ENCODE data around the gene RNF220. TPM values are rescaled to one million over a fixed set of nuclear protein-coding genes. Genes with fewer than 3 reads are reported as not detected.

RNF220 gene
- polyA plus RNA-seq, 1 donor: 59.6 TPM

DNA sequence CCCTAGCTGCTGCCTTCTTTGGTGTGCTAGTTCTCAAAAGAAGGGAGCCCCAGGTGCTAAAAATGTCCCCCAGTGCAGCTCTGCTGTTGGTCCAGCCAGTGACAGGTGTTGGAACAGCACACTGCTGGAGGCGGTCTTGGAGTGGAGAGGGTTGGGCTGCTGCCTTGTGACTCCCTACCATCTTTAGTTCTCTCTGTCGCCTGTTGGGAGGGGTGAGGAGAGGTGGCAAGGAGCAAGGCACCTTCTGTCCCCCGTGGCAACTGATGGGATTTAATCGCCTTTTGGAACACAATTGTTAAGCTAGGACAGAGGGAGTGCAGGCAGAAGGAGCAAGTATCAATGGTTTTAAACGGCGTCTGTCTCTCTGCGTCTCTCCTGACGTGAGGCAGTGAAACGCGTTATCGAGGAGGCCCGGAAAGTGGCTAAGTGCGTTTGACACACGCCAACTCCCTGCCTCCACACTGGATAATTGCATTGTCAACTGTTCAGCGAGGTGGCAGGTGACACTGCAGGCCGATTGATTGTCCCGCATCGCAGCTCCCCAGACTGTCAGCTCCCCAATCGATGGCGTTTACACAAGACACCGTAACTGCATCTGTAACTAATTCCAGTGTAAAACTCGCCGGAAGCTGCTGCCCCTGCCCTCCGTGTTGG, 235.3 kb downstream of the RNF220 start:
- no peak for DNase-seq

DNA sequence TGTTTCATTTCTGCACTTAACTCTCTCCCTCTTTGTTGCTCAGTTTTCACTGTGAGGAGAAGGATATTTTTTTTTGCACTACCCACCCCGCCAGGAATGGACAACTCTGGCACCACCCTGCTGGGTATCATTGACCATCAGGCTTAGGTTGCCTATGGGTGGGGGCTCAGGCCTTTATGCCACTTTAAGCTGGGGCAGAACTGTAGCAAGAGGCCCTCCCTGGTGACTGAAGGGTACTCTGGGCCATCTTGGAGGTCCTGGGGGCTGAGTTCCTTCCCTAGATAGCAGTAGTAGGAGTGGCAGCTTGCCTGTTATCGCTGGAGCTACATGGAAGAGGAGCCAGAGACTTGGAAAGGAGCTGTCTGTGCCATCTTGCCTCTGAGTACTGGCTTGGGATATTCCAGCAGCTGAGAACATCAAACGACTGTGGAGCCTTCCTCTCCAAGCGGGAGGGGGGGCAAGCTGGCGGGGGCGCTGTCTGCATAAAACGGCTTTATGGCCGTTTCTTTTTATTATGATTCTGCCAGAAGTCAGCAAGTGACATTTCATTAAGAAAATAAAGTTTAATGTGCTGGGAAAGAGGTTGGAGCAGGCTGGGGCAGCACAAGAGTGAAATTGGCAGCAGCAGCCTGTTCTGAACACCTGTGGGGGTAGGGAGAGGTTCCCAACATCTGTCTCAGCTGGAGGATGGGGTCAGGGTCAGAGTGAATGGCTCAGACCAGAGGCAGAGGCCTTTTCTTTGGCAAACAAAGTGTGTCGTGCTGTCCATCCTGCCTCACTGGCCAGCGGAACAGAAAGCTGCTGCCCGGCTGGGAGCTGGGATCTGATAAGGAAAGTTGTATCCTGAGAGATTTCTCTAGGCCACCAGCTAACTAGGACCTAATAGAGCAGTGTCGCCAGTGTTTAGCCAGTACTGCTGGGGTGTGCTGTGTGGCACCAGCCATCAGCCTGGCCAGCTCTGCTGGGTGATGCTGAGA, 236.4 kb downstream of the RNF220 start:
- DNase-seq: no peak

DNA sequence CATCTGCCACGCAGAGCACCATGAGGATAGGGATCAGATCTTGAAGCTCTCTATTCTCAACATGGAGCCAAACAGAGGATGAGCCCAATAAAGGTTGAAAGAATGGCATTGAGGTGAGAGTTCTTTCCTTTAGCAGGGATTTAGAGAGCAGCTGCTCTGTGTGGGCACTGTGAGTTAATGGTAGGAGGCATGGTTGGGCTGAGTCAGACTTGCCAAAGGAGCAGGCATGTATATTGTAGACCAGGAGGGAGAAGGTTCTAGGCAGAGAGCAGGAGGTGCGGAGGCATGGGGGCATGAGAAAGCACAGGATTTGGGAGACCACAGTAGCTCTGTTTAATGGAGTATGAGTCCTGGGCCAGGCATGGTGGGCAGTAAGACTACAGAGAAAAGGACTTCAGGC, 237.2 kb downstream of the RNF220 start:
- DNase-seq: no peak

DNA sequence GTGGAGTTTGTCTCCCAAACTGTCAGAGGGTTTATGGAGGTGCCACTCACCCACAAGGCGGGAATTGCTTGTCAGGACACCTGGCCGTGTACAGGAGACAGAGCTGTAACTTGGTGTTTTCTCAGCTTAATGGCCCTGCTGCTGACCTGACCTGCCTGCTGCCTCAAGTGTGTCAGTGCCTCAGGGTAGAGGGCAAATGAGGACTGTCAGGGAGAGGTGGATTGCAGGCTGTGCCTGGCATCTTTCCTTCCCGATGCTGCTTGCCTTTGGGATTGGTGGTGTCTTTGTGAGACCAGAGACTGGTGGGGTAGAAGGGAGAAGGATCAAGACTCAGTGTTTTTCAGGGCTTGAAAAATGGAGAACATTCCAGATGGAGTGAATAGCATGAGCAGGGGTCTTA, 237.9 kb downstream of the RNF220 start:
- DNase-seq: no peak

DNA sequence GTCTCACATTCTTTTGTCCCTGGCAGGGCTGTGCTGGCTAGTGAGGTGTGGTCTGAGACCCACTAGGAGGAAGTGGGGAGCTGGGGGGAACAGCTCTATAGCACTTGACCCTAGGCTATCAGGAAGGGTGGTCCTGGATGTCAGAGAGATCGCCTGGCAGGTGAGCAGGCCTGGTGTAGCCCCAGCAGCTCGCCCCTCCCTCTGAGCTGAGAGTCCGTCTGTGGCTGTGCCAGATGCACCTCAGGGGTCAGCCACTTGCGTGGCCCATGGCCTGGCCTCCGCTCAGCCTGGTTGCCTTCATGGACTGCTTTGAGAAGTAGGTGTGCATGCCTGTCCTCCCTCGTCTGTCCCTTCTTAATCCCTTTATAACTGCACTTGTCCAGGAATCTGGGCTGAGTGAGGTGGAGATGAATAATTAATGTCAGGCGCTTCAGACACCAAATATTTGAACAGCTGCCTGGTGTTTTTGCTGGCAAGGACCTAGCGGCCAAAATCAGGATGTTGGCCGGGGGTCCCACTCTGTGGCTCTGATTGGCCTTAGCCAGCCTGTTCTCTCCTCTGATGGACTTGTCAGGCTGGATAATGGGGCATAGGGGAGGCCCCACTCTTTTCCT, 238.8 kb downstream of the RNF220 start:
- DNase-seq: no peak

DNA sequence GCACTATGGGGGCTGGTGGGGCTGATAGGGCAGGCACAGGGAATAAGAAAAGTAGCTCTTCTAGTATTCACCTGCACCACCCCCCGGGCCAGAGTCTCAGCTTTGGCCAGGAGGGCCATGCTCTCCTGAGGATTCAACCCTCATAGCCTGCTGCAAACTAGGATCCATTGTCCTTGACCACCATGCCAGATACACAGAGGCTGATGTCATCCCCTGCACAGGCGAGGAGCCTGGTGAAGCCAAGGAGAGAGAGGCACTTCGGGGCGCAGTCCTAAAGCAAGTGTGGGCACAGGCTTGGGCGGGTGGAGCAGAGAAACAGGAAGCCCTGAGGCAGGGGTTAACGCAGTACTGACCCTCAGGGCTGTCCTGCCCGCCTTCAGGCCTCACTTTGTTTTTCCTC, 239.8 kb downstream of the RNF220 start:
- DNase-seq: no peak

DNA sequence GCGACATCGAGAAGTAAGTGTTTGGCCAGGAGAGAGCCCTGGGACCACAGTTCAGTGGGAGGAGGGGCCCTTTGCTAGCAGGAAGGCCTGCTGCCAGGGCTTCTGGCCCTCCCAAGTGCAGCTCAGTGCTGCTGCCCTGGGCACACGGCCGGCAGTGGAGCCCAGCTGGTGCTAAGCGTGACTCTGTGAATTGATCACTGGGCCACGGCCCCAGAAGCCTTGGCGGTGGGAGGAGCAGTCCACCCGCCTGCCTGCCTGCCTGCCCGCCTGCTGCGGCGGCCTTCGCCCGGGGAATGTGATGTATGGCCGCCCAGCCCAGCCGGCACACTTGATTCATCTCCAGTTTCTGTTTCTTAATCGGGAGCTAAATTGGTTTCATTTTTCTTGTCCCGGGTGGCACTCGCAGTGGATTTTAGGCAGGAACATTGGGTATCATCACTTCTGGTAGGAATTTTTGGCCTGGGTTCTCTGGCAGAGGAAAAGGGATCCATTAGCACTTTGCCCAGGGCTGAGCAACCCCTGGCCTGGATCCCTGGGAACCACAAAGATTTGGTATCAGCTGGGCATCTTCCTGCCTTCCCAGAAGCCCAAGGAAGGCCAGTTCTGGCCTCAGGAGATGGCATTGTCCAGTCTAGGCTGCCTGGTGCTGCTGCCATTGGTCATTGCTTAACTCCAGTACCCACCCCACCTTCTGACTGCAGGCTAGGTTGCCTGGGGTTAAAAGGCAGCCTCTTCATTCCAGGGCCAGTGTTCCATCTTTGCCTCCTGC, 240.6 kb downstream of the RNF220 start:
- DNase-seq: peak; percentile 63

DNA sequence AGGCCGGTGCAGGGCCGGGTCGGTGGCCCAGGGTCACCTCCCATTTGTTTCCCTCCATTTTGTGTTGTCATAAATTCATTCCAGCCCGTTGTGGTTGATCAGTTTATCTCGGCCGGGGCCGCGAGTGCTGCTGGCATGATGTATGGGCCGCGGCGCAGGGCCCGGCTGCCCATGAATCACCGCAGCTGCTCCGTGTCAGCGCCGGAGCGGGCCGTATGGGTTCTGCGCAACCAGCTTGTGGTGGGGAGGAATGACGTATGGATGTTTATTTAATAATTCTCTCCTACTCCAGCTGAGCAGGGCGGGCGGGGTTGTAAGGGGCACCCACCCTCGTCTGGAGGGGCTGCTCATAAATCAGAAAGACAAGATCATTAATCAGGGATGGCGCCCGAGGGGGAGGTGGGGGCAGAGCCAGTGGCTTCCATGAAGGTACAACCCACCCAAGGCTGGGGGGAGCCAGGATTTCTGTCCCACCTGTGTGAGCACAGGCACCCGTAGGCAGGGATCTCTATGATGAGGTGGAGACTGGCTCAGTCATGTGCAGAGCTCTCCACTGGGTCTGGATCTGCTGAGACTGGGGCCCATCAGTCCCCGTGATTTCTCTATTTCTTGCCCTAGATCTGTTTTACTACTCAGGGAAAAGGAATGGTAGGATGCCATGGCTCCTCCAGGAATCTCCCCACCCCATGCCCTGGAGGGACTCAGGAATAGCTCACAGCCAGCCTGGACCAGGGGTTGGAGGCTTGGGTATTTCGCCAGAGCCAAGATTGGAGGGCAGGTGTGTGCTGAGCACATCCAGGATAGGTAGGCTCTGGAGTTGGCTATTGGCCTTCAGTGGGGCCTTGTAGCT, 241.4 kb downstream of the RNF220 start:
- no peak for DNase-seq

DNA sequence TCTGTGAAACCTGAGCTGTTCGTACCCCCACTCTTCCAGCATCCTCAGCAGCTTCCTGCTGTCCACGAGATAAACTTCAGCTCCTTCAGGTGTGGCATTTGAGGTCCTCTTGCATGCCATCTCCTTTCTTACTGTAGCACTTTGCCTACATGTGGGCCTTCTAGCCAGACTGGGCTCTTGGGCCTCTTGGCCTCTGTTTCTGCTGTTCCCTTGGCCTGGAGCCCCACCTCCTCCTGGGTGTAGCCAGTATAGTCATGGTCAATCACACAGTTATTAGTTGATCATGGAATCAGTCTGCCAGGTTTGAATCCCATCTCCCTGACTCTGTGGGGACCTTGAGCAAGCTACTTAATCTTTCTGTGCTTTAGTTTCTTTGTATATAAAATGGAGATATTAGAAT, 242.8 kb downstream of the RNF220 start:
- DNase-seq: no peak

DNA sequence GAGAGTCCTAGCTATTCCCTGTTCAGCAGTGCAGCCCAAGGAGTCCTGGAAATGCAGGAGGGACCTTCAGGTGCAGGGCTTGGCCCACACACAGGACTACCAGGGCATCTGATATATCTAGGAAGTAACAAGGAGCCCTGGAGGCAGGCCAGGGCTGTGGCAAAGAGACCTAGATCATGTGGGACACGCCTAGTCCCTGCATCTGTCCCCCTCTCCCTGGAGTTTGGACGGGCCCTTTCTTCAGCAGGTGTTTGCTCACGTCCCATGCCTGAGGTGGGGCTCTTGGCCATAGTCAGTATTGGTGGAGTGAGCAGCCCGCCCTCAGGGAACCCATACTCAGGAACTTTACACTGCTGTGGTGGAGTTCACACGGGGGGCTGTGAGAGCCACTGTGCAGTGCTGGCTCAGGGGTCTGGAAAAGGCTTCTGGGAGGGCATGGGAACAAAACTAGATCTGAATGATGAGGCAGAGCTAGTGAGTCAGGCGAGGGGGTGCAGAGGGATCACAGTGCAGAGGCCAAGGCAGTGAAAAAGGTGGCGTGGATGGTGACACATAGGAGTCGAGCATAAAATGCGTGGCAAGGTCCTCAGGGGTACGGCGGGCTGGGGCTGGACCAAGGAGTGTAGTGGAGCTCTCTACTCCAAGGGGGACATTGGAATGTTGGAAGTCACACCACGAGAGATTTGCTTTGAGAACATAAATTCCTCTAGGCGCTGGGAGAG, 243.6 kb downstream of the RNF220 start:
- DNase-seq: no peak

DNA sequence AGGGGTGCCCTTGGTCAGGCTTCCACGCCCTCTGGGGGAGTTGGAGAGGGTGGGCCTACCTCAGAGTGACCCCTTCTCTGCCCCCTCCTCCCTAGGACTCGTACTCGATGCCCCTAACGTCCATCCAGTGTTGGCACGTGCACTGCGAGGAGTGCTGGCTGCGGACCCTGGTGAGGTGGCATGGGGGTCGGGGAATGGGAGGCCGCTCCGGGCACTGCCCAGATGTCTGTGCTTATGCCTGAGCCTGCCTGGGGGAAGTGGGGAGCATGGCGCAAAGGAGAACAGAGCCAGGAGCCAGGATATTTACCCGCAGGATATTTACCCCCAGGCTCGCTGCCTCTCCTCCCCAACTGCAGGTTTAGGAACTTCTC, 244.7 kb downstream of the RNF220 start:
- no peak for DNase-seq

DNA sequence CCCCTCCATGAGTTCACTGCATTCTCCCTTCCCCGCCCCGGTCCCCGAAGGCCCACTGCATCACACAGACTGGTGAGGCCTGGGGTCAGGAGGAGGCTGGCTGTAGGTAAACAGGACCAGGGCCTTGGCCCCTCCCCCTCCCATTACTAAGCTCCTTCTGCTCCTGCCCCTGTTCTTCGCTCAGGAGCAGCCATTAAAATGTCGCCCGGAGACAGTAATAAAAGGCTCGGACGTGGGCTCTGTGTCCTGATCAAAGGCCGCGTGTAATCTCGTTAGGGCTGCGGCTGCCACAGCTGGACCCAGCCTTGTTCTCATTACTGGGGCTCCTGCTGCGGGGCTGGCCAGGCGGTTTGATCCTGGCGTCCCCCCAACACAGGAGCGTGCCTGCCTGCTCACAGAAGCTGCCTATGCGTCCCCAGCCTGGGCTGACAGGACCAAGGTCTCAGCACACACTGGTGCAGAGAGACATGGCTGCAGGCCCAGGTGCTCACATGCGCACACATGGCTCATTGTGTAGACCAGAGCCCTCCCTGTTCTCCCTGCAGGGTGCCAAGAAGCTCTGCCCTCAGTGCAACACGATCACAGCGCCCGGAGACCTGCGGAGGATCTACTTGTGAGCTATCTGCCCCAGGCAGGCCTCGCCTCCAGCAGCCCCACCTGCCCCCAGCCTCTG, 245.2 kb downstream of the RNF220 start:
- no peak for DNase-seq

DNA sequence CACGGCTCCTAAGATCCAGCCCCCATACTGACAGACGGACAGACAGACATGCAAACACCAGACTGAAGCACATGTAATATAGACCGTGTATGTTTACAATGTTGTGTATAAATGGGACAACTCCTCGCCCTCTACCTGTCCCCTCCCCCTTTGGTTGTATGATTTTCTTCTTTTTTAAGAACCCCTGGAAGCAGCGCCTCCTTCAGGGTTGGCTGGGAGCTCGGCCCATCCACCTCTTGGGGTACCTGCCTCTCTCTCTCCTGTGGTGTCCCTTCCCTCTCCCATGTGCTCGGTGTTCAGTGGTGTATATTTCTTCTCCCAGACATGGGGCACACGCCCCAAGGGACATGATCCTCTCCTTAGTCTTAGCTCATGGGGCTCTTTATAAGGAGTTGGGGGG, 246.0 kb downstream of the RNF220 start:
- no peak for DNase-seq

DNA sequence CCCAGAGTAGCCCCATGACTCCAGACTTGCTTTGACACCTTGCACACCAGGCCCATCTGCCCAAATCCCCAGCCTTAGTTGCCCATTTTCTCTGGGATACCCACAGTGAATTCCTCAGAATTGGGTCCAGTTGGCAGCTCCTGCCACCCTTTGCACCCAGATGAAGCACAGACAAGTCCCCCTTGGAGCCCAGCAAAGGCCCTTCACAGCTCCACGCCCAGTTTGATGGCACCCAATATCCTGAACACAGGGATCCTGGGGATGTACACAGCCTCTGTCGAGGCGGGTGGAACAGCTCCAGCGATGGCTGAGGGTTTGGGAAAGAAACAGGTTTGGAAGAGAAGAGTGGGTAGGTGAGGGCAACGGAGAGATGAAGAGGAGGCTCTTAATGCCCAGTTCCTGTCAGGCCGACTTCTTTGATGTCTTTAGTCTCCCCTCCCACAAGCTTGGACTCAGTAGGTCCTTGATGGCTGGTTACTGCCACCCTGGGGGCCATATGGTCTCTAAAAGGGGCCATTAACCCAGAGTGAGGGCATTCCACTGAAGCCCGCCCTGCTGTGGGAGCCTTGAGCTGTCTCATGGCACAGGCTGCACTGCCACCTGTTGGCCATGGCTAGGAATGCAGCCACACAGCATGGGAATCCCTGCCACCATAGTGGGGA, 247.5 kb downstream of the RNF220 start:
- DNase-seq: peak; percentile 68

DNA sequence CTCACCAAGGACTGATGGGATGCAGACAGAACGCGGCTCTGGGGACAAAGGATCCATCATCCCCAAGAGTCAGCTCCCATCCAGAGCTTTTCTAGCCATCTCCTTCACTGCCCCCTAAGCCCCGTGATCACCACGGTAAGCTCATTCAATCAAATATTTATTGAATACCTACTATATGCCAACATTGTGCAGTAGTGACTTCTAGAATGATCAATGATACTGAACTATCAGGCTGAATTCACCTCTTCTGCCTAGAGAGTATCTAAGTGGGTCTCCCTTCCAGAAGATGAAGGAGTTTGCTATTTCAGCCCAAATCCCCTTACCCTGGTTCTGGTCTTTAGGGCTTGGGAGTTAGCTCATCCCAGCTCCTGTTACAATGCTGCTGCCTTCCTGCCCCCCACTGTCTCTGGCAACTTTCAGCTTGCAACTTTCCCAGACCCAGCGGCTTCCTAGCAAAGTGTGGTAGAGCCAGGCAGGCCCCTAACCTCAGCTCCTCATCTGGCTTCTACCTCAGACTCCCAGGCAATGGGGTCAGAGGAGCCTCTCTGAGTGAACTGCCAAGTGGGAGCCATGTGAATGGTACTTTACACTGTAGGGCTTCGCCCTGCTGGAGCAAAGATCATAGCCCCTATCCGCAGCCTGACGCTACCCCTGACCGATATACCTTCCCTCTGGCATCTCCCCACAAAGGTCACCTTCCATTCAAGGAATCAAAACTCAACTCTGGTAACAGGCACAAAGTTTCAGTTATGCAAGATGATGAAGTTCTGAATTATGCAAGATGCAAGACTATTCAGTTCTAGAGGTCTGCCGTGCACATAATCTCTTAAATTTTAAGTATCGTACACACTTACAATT, 248.3 kb downstream of the RNF220 start:
- no peak for DNase-seq

DNA sequence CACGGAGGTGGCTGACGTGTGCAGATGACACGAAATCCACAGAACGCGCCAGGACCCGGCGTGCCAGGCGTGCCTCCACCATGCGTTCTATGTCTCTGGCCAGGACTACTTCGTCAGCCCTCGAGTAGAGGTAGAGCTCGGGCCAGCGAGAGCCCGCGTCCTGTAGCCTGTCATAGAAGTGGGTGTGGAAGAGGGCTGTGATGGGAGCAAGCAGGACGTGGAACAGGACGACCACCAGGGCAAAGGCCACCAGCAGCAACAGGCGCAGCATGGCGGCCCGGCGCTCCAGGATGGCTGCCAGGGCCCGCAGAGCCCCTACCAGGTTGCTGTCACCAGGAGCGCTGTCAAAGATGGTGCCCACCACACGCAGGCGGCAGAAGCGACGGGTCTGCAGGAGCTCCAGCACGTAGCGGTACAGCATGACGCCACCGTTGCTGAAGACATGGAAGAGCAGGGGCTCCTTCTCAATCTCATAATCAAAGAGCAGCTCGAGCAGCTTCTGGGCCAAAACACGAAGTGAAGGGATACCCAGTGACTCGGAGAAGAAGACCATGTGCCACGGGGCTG, 249.6 kb downstream of the RNF220 start:
- DNase-seq: no peak

DNA sequence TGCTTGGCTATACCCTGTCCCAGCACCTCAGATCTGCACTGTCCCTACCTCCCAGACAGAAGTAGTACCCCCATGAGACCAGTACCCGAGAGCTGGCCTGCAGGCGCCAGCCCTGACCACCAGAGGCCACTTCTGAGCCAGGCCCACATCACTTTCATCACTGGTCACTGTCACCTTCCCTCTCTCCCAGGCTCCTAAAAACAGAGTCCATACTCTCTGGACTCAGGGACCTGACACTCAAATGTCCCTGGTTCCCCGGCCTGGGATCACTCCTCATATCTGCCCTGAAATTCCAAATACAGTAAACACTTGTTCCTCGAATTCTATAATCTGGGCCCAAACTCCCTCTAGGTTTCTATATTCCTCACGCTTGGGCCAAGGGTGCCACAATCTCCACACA, 250.6 kb downstream of the RNF220 start:
- no peak for DNase-seq

DNA sequence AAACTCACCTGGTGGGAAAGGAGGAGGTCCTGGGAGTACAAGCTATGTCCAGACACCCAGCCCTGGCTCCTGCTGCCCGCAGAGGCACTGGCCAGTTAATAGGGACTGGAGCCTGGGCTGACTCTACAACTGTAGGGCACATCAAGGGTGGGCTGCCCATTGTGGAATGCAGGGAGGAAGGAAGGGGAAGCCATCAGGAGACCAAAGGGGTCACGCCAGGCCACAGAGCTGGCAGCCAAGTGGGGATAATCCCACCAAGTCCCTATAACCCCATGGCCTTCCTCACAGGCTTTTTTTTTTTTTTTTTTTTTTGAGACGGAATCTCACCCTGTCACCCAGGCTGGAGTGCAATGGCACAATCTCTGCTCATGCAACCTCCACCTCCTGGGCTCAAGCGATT, 254.5 kb downstream of the RNF220 start:
- DNase-seq: no peak

DNA sequence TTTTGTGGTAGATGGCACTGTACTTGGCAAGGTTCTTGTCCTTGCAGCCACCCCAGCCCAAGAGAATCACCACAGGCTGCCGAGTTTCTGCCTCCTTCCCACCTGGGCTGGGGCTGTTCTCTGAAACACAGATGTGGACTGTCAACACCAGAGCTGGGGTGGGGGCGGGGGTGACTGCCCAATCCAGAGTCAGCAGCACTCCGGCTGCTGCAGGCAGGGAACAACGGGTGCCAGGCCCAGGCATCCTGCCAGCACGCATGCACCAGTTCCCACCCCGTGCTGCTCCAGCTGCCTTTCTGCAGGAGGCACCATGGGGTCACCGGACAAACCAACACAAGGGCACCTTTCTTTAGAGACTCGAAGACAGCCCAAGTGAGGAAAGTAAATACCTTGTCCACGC, 255.1 kb downstream of the RNF220 start:
- DNase-seq: no peak

Data from hindlimb muscle (tissue), 1 donor.